Ectodermal cell (in vitro differentiated cells): ENCODE results near the gene SSR1.

Source experiments
- H3K27ac ChIP-seq: 2 replicates; pipeline ENCODE4 v1.7.0; 2013; ENCODE audit warnings: mild to moderate bottlenecking, low read depth, low read length; ENCODE audit not compliant: insufficient read depth, poor library complexity, severe bottlenecking
- H3K27me3 ChIP-seq: 2 replicates; pipeline ENCODE4 v1.7.0; 2013; ENCODE audit warnings: mild to moderate bottlenecking, low read length; ENCODE audit not compliant: insufficient read depth, control insufficient read depth, poor library complexity, severe bottlenecking
- H3K36me3 ChIP-seq: one replicate; pipeline ENCODE4 v1.7.0; 2013; ENCODE audit warnings: low read length; ENCODE audit not compliant: control insufficient read depth, insufficient read depth
- H3K4me1 ChIP-seq: one replicate; pipeline ENCODE4 v1.7.0; 2013; ENCODE audit warnings: low read length; ENCODE audit not compliant: control insufficient read depth, insufficient read depth
- H3K4me3 ChIP-seq: 2 replicates; pipeline ENCODE4 v1.7.0; 2013; ENCODE audit warnings: low read depth, low read length, control low read depth; ENCODE audit not compliant: insufficient read depth
- H3K9me3 ChIP-seq: 2 replicates; pipeline ENCODE4 v1.7.0; 2013; ENCODE audit warnings: mild to moderate bottlenecking, low read length, moderate library complexity; ENCODE audit not compliant: control insufficient read depth
- WGBS, 2 experiments: methylation state at CpG; one replicate each; pipeline ENCODE4 v1.1.7; 2013; ENCODE audit warnings: missing lambda C conversion rate in 2 of 2; 5-methylcytosine and 5-hydroxymethylcytosine counted together

Gene SSR1

GRCh38 chr6:7307533-7307932 is 5.5 kb downstream of the SSR1 start:
- H3K9me3 ChIP-seq, result no peaks in the 10 kb centered on the region
- no peak overlapping the region for H3K4me3 ChIP-seq
- H3K4me1 ChIP-seq, result peaks cover 6% of the 10 kb centered on the region
- H3K27ac ChIP-seq, result no peak overlapping the region
- 93 to 97% methylated on average over 5 of the region's 5 CpGs for WGBS, 2 experiments
- H3K36me3 ChIP-seq, result peaks cover 11% of the 10 kb centered on the region
- H3K27me3 ChIP-seq, result no peaks in the 10 kb centered on the region

DNA sequence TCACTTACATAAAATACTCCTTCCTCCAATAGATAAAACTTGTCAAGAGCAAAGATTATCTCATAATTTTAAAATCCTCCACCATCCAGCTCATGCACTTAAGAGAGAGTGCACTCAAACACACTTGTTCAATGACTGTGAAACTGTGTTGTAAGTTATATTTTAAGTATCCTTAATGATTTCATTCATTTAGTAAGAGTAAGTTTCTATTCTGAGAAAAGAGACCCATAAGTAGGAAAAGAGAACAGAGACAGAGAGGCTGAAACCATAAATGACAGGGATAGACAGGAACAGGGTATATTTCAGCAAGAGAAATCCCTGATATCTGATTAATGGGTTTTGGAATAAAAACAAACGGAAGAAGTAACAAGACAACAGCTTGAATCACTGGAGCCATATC is 8.2 kb downstream of the SSR1 start:
- 92 to 97% methylated on average over 1 of the region's 1 CpG for WGBS, 2 experiments
- Histone ChIP-seq H3K4me1 (no peaks in the 10 kb centered on the region), H3K27me3 (no peaks in the 10 kb centered on the region), H3K36me3 (peaks cover 21% of the 10 kb centered on the region), H3K9me3 (no peaks in the 10 kb centered on the region), H3K27ac (no peak overlapping the region), H3K4me3 (no peak overlapping the region)

- no peaks in the 10 kb centered on the region for H3K9me3 ChIP-seq
- no peak overlapping the region for H3K27ac ChIP-seq
- H3K27me3 ChIP-seq, result no peaks in the 10 kb centered on the region
- WGBS, 2 experiments, result 93 to 95% methylated on average over 7 of the region's 7 CpGs
- H3K4me1 ChIP-seq, result no peaks in the 10 kb centered on the region
- peaks cover 24% of the 10 kb centered on the region for H3K36me3 ChIP-seq
- no peak overlapping the region for H3K4me3 ChIP-seq
Observed at GRCh38 chr6:7301702-7302101, 11.3 kb downstream of the SSR1 start.

- 93 to 97% methylated on average over 5 of the region's 5 CpGs for WGBS, 2 experiments
- Histone ChIP-seq H3K4me3 (no peak overlapping the region), H3K9me3 (no peaks in the 10 kb centered on the region), H3K27ac (no peak overlapping the region), H3K27me3 (no peaks in the 10 kb centered on the region), H3K4me1 (no peaks in the 10 kb centered on the region), H3K36me3 (peaks cover 25% of the 10 kb centered on the region)
Observed at GRCh38 chr6:7300926-7301325, 12.1 kb downstream of the SSR1 start.

GRCh38 chr6:7298113-7298512 is 14.9 kb downstream of the SSR1 start:
- peaks cover 25% of the 10 kb centered on the region for H3K36me3 ChIP-seq

DNA sequence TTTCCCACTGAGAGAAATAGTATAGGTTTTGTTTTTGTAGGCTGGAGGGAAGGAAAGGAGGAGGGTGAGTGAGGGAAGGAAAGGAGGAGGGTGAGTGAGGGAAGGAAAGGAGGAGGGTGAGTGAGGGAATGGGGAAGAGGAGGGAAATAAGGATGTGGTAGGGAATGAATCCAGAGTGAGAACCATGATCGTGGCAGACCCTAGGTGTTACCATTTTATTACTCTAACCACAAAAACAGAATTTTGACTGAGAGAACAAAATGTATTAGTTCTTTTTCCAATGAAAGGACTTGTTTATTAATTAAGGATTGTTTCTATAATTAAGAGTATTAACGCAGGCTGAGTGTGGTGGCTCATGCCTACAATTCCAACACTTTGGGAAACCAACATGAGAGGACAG is 16.4 kb downstream of the SSR1 start:
- no peaks in the 10 kb centered on the region for H3K4me1 ChIP-seq
- no peak overlapping the region for H3K4me3 ChIP-seq
- H3K36me3 ChIP-seq, result peaks cover 21% of the 10 kb centered on the region
- no peak overlapping the region for H3K27ac ChIP-seq
- no peaks in the 10 kb centered on the region for H3K27me3 ChIP-seq
- H3K9me3 ChIP-seq, result no peaks in the 10 kb centered on the region
- 98 to 100% methylated on average over 1 to 2 of the region's 2 CpGs for whole genome bisulfite sequencing, 2 experiments

More at GRCh38 chr6:7298113-7298512, 14.9 kb downstream of the SSR1 start:
- no peaks in the 10 kb centered on the region for H3K4me1 ChIP-seq
- no peak overlapping the region for H3K27ac ChIP-seq
- no peak overlapping the region for H3K4me3 ChIP-seq
- H3K9me3 ChIP-seq, result no peaks in the 10 kb centered on the region
- no CpG with 5 or more reads among the region's 1 CpG for WGBS, 2 experiments
- no peaks in the 10 kb centered on the region for H3K27me3 ChIP-seq

GRCh38 chr6:7295916-7296315 is 17.1 kb downstream of the SSR1 start:
- WGBS, 2 experiments, result 48 to 51% methylated on average over 2 of the region's 3 CpGs
- peaks cover 17% of the 10 kb centered on the region for H3K36me3 ChIP-seq

GRCh38 chr6:7292596-7293255 is 20.3 kb downstream of the SSR1 start:
- 94 to 95% methylated on average over 6 of the region's 6 CpGs for WGBS, 2 experiments
- H3K27ac ChIP-seq, result no peak overlapping the region
- no peaks in the 10 kb centered on the region for H3K4me1 ChIP-seq
- no peak overlapping the region for H3K4me3 ChIP-seq
- H3K9me3 ChIP-seq, result no peaks in the 10 kb centered on the region
- no peaks in the 10 kb centered on the region for H3K27me3 ChIP-seq
- peaks cover 20% of the 10 kb centered on the region for H3K36me3 ChIP-seq

More at GRCh38 chr6:7295916-7296315, 17.1 kb downstream of the SSR1 start:
- Histone ChIP-seq H3K4me1 (no peaks in the 10 kb centered on the region), H3K27me3 (no peaks in the 10 kb centered on the region), H3K27ac (no peak overlapping the region), H3K9me3 (no peaks in the 10 kb centered on the region), H3K4me3 (no peak overlapping the region)

GRCh38 chr6:7290079-7290478 is 22.9 kb downstream of the SSR1 start:
- WGBS, 2 experiments, result 83 to 93% methylated on average over 1 of the region's 1 CpG
- no peaks in the 10 kb centered on the region for H3K27me3 ChIP-seq
- no peak overlapping the region for H3K4me3 ChIP-seq
- H3K36me3 ChIP-seq, result peaks cover 16% of the 10 kb centered on the region
- no peak overlapping the region for H3K27ac ChIP-seq
- H3K9me3 ChIP-seq, result no peaks in the 10 kb centered on the region
- no peaks in the 10 kb centered on the region for H3K4me1 ChIP-seq

DNA sequence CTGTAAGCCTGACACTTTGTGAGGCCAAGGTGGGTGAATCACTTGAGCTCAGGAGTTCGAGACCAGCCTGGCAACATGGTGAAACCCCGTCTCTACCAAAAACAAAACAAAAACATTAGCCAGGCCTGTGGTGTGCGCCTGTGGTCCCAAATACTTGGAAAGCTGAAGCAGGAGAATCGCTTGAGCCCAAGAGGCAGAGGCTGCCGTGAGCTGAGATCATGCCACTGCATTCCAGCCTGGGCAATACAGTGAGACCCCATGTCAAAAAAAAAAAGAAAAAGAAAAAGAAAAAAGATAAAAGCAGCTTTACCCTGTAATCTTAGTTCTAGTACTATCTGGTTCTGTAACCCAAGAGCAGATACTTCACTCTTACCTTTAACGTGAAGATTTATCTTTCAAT is 27.6 kb downstream of the SSR1 start:
- Histone ChIP-seq H3K27me3 (no peaks in the 10 kb centered on the region), H3K36me3 (peaks cover 13% of the 10 kb centered on the region), H3K4me3 (no peak overlapping the region), H3K4me1 (no peaks in the 10 kb centered on the region), H3K9me3 (no peaks in the 10 kb centered on the region), H3K27ac (no peak overlapping the region)
- 95% methylated on average over 6 of the region's 6 CpGs for WGBS, 2 experiments

GRCh38 chr6:7283676-7284075 is 29.3 kb downstream of the SSR1 start:
- Histone ChIP-seq H3K4me3 (no peak overlapping the region), H3K27ac (no peak overlapping the region), H3K4me1 (no peaks in the 10 kb centered on the region), H3K9me3 (no peaks in the 10 kb centered on the region), H3K27me3 (no peaks in the 10 kb centered on the region), H3K36me3 (peaks cover 8% of the 10 kb centered on the region)
- 93 to 96% methylated on average over 2 of the region's 2 CpGs for WGBS, 2 experiments
